Hepatocyte (in vitro differentiated cells): Measurements from ENCODE around the gene ARL8B. TPM values are rescaled to one million over a fixed set of nuclear protein-coding genes. Genes with fewer than 3 reads are reported as not detected.
"Not testable (repeated sequence)": the region's sequence is repeated elsewhere in the genome, so short reads cannot be mapped to it uniquely, and the experiment has no call there.

Experiments used
- DNase-seq: peaks from one replicate; pipeline ENCODE4 v3.0.0-alpha.2; 2016; ENCODE audit warnings: low spot score
- H2AFZ ChIP-seq: fragments of 200-600 bp; sonication (generic); 2 replicates; pipeline ENCODE4 v1.6.0; 2016; ENCODE audit warnings: antibody characterized with exemption, mild to moderate bottlenecking
- H3K27ac ChIP-seq: fragments of 200-600 bp; sonication (generic); 2 replicates; pipeline ENCODE4 v1.5.1; 2016; ENCODE audit warnings: mild to moderate bottlenecking
- H3K27me3 ChIP-seq: fragments of 200-600 bp; sonication (generic); 2 replicates; pipeline ENCODE4 v1.6.1; 2016
- H3K36me3 ChIP-seq: fragments of 200-600 bp; sonication (generic); replicated peaks from 2 replicates; pipeline ENCODE4 v1.5.1; 2016; ENCODE audit warnings: low read depth; ENCODE audit not compliant: insufficient read depth
- H3K4me1 ChIP-seq: fragments of 200-600 bp; sonication (generic); 2 replicates; pipeline ENCODE4 v1.5.1; 2016; ENCODE audit warnings: mild to moderate bottlenecking, moderate library complexity; ENCODE audit not compliant: insufficient read depth
- H3K4me2 ChIP-seq: fragments of 200-600 bp; sonication (generic); 2 replicates; pipeline ENCODE4 v1.6.0; 2016
- H3K4me3 ChIP-seq: fragments of 200-600 bp; sonication (generic); 2 replicates; pipeline ENCODE4 v1.5.1; 2016; ENCODE audit warnings: mild to moderate bottlenecking
- H3K79me2 ChIP-seq: fragments of 200-600 bp; sonication (generic); 2 replicates; pipeline ENCODE4 v1.6.0; 2017; ENCODE audit warnings: mild to moderate bottlenecking
- H3K9me2 ChIP-seq: fragments of 200-600 bp; sonication (generic); replicated peaks from 2 replicates; pipeline ENCODE4 v1.6.0; 2017; ENCODE audit warnings: mild to moderate bottlenecking; ENCODE audit not compliant: insufficient read depth
- H3K9me3 ChIP-seq: fragments of 200-600 bp; sonication (generic); 2 replicates; pipeline ENCODE4 v1.5.1; 2016; ENCODE audit warnings: low read depth, mild to moderate bottlenecking
- H4K20me1 ChIP-seq: fragments of 200-600 bp; sonication (generic); 2 replicates; pipeline ENCODE4 v1.6.0; 2016; ENCODE audit warnings: mild to moderate bottlenecking; ENCODE audit not compliant: insufficient read depth, poor library complexity, severe bottlenecking
- CTCF ChIP-seq: fragments of 200-600 bp; sonication (generic); IDR thresholded peaks from 2 replicates; pipeline ENCODE4 v1.5.1; 2016; ENCODE audit warnings: antibody characterized with exemption, mild to moderate bottlenecking; ENCODE audit not compliant: poor library complexity
- EZH2 ChIP-seq: fragments of 200-600 bp; sonication (generic); IDR thresholded peaks from 2 replicates; pipeline ENCODE4 v1.6.1; 2016; ENCODE audit warnings: antibody characterized with exemption, mild to moderate bottlenecking, borderline replicate concordance
- EZH2phosphoT487 ChIP-seq: fragments of 200-600 bp; sonication (generic); IDR thresholded peaks from one replicate; pipeline ENCODE4 v1.6.1; 2018; ENCODE audit warnings: antibody characterized with exemption, mild to moderate bottlenecking, low read depth, moderate library complexity; ENCODE audit not compliant: unreplicated experiment, severe bottlenecking
- WGBS: methylation state at CpG from one replicate; pipeline ENCODE4 v1.1.6; 2016; ENCODE audit warnings: low lambda C conversion rate; ENCODE audit errors: missing lambda C conversion rate; 5-methylcytosine and 5-hydroxymethylcytosine counted together
- polyA plus RNA-seq: library from polyadenylated mRNA; unstranded; fragments of >200 nt; fragmentation: Nextera tagmentation; extraction: Ambion mirVana; gene quantifications from 2 replicates; pipeline ENCODE4 v1.2.1, GENCODE V29; 2016
- total RNA-seq: library from RNA; depleted of rRNA; stranded (reverse); fragments of >200 nt; gene quantifications from 2 replicates; pipeline ENCODE4 v1.2.3, GENCODE V29; 2014

The ARL8B gene
- total and polyA plus RNA-seq, 2 experiments from 2014 or later: 58.1 to 94.4 TPM

GRCh38 chr3:5172018-5172417 is 49.9 kb downstream of the ARL8B start:
- Histone ChIP-seq H3K4me2 (no peak overlapping the region), H3K9me3 (no peaks in the 10 kb centered on the region), H2AFZ (no peak overlapping the region), H3K4me1 (no peaks in the 10 kb centered on the region), H4K20me1 (peaks cover 29% of the 10 kb centered on the region), H3K79me2 (peaks cover 47% of the 10 kb centered on the region), H3K27ac (no peak overlapping the region), H3K36me3 (no peaks in the 10 kb centered on the region), H3K9me2 (no peaks in the 10 kb centered on the region), H3K27me3 (no peaks in the 10 kb centered on the region), H3K4me3 (no peak overlapping the region)
- no peak for DNase-seq
- TF ChIP-seq EZH2 (no peak), EZH2phosphoT487 (no peak), CTCF (no peak)
- WGBS: 96% methylated on average over 4 of the region's 4 CpGs

GRCh38 chr3:5179036-5179435 is 56.9 kb downstream of the ARL8B start:
- not testable (repeated sequence) for H3K4me3 ChIP-seq, H3K36me3 ChIP-seq, H3K4me1 ChIP-seq, H3K27ac ChIP-seq, H3K4me2 ChIP-seq, H3K9me2 ChIP-seq, DNase-seq, H3K27me3 ChIP-seq, H3K79me2 ChIP-seq, H3K9me3 ChIP-seq, H4K20me1 ChIP-seq, H2AFZ ChIP-seq
- WGBS: 98% methylated on average over 2 of the region's 2 CpGs

GRCh38 chr3:5181469-5182141 is 59.5 kb downstream of the ARL8B start:
- H3K79me2 ChIP-seq: no peaks in the 10 kb centered on the region
- no peaks in the 10 kb centered on the region for H3K36me3 ChIP-seq
- no peaks in the 10 kb centered on the region for H4K20me1 ChIP-seq
- TF ChIP-seq EZH2phosphoT487: no peak
- no peak for TF ChIP-seq CTCF
- no peak for TF ChIP-seq EZH2
- no peaks in the 10 kb centered on the region for H3K27me3 ChIP-seq
- no peak for DNase-seq
- WGBS: 95% methylated on average over 2 of the region's 2 CpGs
- no peaks in the 10 kb centered on the region for H3K9me2 ChIP-seq
- H2AFZ ChIP-seq: no peak overlapping the region
- peaks cover 6% of the 10 kb centered on the region for H3K4me1 ChIP-seq
- no peaks in the 10 kb centered on the region for H3K9me3 ChIP-seq
- H3K4me3 ChIP-seq: no peak overlapping the region
- no peak overlapping the region for H3K27ac ChIP-seq
- H3K4me2 ChIP-seq: no peak overlapping the region

- not testable (repeated sequence) for H2AFZ ChIP-seq, H3K79me2 ChIP-seq, H3K27me3 ChIP-seq, H4K20me1 ChIP-seq, H3K9me3 ChIP-seq, H3K36me3 ChIP-seq, DNase-seq, H3K4me1 ChIP-seq, H3K27ac ChIP-seq, H3K9me2 ChIP-seq, H3K4me3 ChIP-seq, H3K4me2 ChIP-seq
- WGBS: 97% methylated on average over 12 of the region's 12 CpGs
Observed at GRCh38 chr3:5183714-5184113, 61.6 kb downstream of the ARL8B start.
